Erythroblast (primary cell): ENCODE data around the gene CCNY.

ENCODE experiments used
- GATA1 ChIP-seq: IDR thresholded peaks from 2 replicates; pipeline ENCODE4 v1.6.1; 2011; ENCODE audit warnings: low read depth, mild to moderate bottlenecking, control low read depth, low read length, moderate library complexity
- POLR2A ChIP-seq: IDR thresholded peaks from 2 replicates; pipeline ENCODE4 v1.6.1; 2011; ENCODE audit warnings: mild to moderate bottlenecking, low read length

- TF ChIP-seq POLR2A (no peak), GATA1 (no peak)
Measured at GRCh38 chr10:35386594-35387174, 50.4 kb downstream of the CCNY start.
